HG03354 (cell line): Measurements from ENCODE around the gene PABPC3.

Experiments
- ATAC-seq: cut with Tn5 transposase; IDR thresholded peaks from one replicate; pipeline ENCODE4 v1.9.1; 2021; ENCODE audit warnings: mild to moderate bottlenecking; ENCODE audit not compliant: unreplicated experiment, poor library complexity, severe bottlenecking

Gene PABPC3

GRCh38 chr13:25095851-25096453 is at the start of gene PABPC3:
Gene PABPC3, plus strand, starts transcription at chr13:25096136. Its CDS starts 63 bp downstream, at chr13:25096199.
- ATAC-seq = no peak

- ATAC-seq = no peak
Measured at GRCh38 chr13:25046274-25046984, 49.5 kb upstream of the PABPC3 start.

GRCh38 chr13:25046985-25047511 is 48.9 kb upstream of the PABPC3 start:
- no peak for ATAC-seq

- ATAC-seq = no peak
Measured at GRCh38 chr13:25051065-25051464, 44.9 kb upstream of the PABPC3 start.

GRCh38 chr13:25059166-25059565 is 36.8 kb upstream of the PABPC3 start:
- ATAC-seq = no peak

GRCh38 chr13:25059958-25060357 is 36.0 kb upstream of the PABPC3 start:
- no peak for ATAC-seq

GRCh38 chr13:25062479-25062878 is 33.5 kb upstream of the PABPC3 start:
- no peak for ATAC-seq

- no peak for ATAC-seq
Measured at GRCh38 chr13:25064396-25064795, 31.5 kb upstream of the PABPC3 start.

GRCh38 chr13:25065974-25066770 is 29.8 kb upstream of the PABPC3 start:
- ATAC-seq = no peak

GRCh38 chr13:25067064-25067463 is 28.9 kb upstream of the PABPC3 start:
- no peak for ATAC-seq

GRCh38 chr13:25068810-25069209 is 27.1 kb upstream of the PABPC3 start:
- ATAC-seq = no peak

GRCh38 chr13:25069236-25069635 is 26.7 kb upstream of the PABPC3 start:
- no peak for ATAC-seq

- ATAC-seq = no peak
Measured at GRCh38 chr13:25069911-25070310, 26.0 kb upstream of the PABPC3 start.

GRCh38 chr13:25080773-25081172 is 15.2 kb upstream of the PABPC3 start:
- ATAC-seq = no peak

- ATAC-seq = no peak
Measured at GRCh38 chr13:25084096-25084495, 11.8 kb upstream of the PABPC3 start.

- ATAC-seq = no peak
Measured at GRCh38 chr13:25085125-25085742, 10.7 kb upstream of the PABPC3 start.

GRCh38 chr13:25088562-25089221 is 7.2 kb upstream of the PABPC3 start:
- ATAC-seq = no peak

- no peak for ATAC-seq
Measured at GRCh38 chr13:25097426-25097825, 1.5 kb downstream of the PABPC3 start.

- ATAC-seq = no peak
Measured at GRCh38 chr13:25103711-25104110, 7.8 kb downstream of the PABPC3 start.

- no peak for ATAC-seq
Measured at GRCh38 chr13:25109341-25109740, 13.4 kb downstream of the PABPC3 start.
